GM19328 (cell line): ENCODE measurements around the gene NSD2.

Experiments used
- ATAC-seq: cut with Tn5 transposase; IDR thresholded peaks from one replicate; pipeline ENCODE4 v1.9.1; 2021; ENCODE audit warnings: mild to moderate bottlenecking, moderate library complexity; ENCODE audit not compliant: unreplicated experiment

The NSD2 gene

DNA sequence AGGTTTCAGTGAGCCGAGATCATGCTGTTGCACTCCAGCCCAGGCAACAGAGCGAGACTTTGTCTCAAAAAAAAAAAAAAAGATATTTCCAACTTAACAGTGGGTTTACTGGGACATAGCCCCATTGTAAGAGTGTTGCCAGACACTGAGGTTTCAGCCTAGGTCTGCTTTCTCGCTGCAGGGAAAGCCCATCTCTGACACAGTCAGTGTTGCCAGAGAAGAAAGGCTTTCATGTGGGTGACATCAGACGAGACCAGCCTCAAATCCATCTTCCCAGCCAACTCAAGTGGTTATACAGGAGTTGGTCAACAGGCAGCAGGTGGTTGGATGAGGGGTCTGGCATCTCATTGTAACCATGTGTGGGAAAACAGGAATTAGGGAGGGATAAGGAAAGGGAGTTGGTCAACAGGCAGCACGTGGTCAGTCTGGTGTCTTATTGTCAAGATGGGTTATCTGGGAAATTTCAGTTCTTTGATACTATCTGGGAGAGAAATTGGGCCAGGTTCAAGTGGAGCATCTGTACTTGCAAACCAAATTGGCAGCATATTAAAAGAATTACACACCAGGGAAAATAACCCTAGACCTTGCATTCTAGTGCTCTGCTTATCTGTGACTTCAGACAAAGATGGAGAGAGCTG lies 96.4 kb downstream of the NSD2 start:
- ATAC-seq = no peak

DNA sequence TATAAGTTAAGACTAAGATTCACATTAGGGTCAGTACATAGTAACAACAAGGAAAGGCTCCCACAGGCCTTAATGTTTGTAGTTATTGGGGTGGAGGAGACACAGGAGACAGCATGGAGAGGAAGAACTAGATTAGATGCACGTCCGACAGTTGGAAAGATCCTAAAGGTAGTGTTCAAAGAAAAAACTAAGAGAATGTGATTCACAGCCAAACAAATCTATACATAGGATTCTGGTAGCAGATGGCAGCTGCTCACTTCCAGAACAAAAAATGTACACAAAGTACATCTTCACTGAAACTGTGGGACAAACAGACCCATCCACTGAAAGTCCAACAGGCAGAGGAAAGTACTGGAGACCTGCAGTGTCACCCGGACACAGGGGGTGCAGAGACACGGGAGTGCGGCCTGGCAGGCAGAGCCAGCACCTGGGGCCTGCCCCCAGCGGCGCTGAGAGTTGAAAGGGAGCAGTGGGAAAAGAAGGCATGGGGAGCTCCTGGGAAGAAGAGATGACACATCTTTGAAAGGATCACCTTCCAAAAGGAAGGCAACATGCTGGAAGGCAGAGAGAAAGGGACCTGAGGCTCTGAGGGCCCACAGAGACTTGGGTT lies 97.6 kb downstream of the NSD2 start:
- no peak for ATAC-seq

DNA sequence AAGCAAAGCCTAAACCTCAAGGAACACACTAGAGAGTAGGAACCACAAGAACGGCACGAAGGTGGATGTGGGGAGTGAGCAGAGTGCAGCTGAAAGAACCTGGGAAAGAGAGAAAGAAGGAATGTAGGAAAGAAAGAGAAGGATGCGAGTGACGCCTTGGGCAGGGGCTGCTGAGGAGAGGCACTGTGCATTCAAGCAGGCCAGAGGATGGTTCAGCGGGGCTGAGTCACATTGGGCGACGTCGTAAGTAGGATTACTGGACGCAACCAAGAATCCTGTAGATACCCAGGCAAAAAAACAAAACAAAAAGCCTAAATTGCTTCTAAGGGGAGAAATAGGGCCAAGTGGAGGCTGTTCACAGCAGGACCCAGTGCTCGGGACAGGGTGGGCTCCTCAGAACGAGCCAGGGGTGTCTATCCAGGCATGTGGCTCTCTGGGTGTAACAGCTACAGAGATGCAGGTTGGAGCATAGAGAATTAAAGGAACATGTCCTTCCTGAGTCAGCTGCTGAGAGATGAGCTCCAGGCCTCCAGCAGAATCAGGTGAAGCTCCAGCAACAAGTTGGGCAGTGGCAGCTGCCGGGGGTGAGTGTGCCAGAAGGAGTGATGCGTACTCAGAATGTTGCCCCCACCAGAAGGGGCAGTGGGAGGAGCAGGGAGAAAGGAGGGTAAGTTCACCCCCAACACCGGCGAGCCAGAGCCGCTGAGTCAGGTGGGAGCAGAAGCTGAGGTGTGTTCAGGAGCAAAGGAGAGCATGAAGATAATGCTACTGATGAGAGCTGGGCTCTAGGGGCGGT lies 98.9 kb downstream of the NSD2 start:
- ATAC-seq = no peak

DNA sequence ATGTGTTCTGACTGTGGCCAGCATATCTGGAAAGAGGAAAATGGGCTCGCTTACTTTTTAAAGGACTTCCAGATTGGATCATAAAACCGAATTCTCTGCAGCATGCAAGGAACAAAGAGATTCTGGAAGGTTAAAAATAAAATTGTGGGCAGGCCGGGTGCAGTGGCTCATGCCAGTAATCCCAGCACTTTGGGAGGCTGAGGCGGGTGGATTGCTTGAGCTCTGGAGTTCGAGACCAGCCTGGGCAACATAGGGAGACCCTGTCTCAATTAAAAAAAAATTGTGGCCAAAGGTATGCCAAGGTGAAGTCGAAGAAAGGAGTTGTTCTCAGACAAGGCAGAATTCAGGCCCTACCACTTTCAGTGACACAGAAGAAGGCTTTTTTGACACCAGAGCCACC lies 99.7 kb downstream of the NSD2 start:
- no peak for ATAC-seq

DNA sequence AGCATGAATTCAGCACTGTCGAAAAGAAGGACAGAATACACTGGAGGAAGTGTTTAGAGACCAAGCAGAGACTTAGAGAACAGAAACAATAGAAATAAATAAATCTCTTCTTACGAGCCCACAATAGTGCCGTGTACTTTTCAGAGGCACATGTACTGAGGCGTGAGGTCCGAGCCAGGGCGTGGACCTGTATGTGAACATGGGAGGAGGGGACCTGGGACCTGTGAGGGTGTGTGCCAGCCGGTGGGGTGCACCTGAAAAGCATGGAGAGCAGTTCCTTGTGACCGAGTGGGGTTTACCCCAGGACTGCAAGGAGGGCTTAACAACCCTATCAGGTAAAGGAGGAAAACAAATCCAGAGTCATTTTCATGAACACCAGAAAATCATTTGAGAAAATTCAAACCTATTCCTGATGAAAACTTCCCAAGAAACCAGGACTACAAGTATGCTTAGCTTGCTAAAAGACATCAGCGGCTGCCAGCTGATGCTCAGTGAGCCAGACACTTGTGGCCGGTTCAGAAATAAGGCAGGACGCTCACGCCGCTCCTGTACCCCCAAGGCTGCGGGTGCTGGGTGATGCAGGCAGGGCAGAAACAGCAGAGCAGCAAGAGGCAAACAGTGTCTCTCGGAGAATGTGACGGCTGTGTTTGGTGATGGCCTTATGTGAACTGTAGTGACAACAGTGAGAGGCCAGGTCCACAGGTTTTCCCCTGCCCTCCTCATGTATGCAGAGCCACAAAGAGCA lies 100.4 kb downstream of the NSD2 start:
- no peak for ATAC-seq

DNA sequence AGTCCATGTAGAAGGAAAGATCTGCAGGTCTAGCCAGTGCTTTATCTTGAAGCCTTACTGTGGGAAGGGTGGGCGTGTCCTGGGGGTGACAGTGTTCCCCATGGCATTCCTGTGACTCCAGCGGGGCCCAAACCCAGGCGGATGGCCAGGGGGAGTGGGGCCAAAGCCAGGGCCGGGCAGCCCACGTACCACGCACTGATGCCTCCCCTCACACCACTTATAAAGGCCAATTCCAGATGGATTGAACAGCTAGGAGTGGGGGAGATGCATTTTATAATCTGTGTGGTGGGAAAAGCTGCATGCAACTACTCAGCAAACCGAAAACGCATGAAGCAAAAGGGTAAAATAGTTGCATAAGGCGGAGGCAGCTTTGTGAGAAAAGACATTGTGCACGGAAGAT lies 101.2 kb downstream of the NSD2 start:
- ATAC-seq = no peak

DNA sequence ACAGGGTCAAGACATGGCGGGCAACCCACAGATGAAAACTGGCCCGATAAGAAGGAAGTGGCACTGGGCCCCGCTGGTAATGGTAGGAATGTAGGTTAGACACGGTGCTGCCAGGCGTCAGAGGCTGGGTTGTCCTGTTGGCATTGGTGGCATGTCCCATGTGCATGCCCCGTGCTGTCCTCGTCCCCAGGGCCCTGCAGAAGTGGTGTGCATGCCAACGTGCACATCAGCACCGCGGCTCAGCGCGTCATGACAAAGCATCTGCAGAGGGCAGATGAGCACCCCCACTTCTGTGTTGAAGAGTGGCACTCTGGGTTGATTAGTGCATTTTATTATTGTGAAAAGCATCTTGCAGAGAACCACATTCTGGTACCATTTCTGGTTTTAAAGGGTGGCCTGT lies 102.0 kb downstream of the NSD2 start:
- no peak for ATAC-seq

DNA sequence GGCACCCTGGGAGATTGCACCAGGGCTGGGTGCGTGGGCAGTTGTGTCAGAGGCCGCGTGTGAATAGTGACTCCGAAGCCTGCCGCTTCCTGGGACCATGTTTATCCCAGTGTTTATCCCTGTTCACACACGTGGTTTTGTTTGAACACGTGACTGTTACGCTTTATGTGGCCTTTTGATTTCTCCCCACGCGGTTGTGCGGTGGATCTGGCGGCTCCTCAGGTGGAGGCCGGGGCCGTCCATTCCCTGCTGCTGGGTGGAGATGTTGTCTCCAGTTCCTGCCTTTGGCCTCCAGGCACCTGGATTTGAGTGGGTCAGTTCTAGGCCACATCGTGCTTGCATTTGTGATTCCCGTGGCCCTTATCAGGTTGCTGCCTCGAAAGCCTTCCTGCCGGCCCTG lies 102.5 kb downstream of the NSD2 start:
- no peak for ATAC-seq

DNA sequence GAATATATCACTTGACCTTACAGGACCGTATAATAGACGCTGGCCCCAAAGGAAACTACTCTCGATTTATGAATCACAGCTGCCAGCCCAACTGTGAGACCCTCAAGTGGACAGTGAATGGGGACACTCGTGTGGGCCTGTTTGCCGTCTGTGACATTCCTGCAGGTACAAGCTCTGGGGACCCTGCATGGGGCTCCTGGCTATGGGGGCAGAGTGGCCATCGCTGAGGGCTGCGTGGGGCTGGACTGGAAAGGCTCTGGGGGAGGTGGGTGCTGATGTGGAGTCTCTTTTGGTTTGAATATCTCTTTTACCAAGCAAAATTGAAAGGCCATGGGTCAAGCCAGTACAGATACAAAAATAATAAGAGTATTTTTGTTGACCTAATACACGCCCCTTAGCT lies 103.6 kb downstream of the NSD2 start:
- ATAC-seq = no peak

DNA sequence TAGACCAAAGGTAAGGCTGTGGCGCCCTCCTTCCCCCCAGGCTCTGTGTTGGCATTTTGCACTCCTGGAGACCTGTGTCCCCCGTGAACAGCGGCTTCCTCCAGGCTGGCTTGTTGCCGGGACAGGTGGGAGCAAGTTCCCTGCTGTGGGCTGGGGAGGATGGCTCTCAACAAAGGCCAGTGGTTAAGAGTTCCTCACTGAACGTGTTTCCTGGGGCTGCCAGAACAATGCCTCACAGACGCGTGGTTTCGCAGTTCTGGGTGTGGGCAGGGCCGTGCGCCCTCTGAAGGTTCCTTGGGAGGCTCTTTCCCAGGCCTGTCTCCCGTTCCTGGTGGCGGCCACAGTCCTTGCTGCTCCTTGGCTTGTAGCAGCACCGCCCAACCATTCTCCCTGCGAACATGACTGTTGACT lies 104.2 kb downstream of the NSD2 start:
- ATAC-seq = no peak

DNA sequence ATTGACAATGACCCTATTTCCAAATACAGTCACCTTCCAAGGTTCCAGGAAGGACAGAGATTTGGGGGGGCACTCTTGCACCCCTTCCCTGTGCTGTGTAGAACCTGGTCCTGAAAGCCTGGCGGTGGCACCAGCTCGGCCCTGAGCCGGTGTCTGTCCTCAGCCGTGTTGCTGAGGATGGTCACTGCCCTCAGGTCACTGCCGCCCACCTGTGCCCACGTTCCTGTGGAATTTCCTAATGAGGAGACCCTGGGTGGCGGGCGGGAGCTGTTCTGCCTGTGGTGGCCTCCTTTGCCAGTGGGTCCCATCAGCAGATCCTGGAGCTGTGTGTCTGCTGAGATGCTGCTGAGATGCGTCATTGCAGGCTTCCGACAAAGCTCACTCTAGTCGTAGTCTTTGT lies 104.7 kb downstream of the NSD2 start:
- no peak for ATAC-seq

DNA sequence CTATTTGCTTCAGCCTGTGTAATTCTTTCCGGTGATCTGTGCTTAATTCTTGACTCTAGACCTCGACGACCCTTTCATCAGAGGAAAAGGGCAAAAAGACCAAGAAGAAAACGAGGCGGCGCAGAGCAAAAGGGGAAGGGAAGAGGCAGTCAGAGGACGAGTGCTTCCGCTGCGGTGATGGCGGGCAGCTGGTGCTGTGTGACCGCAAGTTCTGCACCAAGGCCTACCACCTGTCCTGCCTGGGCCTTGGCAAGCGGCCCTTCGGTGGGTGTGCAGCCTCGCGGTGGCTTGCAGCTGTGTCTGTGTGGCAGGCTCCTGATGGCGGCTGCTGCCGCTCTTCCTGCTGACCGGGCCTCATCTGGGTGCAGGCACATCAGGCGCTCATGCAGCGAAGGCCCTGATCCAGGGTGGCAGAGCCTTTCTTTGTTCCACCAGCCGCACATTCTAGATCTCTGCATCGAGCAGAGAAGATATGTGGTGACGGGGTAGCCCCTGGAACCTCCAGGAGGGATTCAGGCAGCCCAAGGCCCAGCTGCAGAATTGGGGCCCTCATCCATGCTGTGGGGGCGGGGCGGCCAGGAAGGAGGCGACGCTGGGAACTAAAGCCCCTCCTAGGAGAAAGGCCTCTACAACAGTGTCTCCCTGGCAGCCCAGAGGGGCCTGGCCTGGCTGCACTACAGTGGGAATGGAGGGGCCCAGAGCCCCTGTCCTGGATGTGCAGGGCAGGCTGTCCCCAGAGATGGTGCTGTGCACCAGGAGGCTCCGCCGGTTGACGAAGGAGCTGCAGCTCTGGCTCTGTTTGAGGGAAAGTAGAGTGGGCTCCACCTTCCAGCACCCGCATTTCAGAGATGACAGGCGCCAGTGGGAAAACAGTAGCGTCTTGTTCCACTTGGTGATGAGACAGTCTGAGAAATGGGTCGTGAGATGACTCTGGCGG lies 105.5 kb downstream of the NSD2 start:
- no peak for ATAC-seq

DNA sequence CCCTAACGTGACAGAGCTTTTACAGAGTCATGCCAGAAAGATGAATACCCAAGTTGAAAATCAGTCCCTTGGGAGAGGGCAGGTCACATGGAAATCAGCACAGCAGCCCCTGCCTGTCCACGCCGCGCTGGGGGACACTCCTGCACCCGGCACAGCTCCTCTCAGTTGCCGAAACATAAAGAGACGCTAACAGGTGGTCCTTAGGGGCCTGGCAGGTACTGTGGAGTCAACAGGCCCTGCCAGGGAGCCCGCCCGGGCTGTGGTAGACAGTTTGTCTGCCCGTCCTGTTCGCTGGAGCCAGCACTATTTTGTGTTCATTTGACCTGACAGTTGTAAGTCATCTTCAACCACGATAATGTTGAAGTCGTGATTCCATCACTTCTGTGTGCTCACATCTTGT lies 107.0 kb downstream of the NSD2 start:
- no peak for ATAC-seq

DNA sequence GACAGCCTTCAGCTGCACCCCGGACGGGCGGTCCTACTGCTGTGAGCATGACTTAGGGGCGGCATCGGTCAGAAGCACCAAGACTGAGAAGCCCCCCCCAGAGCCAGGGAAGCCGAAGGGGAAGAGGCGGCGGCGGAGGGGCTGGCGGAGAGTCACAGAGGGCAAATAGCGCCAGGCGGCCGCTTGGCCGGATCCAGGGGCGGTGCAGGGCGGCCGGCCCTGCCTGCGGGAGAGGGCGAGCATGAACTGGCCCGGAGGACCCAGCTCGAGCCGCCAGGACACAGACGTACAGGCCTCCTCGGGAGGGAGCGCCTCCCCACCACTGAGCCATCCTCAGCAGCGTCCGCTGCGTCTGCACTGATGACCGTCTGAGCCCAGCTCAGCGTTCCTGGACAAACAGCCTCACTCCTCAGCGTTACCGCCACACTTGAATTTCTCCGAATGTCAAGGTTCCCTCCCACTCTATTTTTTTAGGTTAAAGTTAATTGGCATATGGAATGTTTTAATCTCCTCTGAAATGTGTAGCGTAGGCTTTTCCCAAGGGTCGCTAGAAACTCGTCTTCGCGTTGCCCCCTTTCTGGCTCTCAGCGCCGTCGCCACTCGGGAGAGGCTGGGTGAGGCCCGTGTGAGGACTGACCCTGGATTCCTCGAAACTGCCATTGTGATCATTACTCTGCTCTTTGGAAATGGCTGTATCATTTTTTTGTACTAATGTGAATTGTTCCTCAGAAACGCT lies 107.7 kb downstream of the NSD2 start:
- no peak for ATAC-seq

DNA sequence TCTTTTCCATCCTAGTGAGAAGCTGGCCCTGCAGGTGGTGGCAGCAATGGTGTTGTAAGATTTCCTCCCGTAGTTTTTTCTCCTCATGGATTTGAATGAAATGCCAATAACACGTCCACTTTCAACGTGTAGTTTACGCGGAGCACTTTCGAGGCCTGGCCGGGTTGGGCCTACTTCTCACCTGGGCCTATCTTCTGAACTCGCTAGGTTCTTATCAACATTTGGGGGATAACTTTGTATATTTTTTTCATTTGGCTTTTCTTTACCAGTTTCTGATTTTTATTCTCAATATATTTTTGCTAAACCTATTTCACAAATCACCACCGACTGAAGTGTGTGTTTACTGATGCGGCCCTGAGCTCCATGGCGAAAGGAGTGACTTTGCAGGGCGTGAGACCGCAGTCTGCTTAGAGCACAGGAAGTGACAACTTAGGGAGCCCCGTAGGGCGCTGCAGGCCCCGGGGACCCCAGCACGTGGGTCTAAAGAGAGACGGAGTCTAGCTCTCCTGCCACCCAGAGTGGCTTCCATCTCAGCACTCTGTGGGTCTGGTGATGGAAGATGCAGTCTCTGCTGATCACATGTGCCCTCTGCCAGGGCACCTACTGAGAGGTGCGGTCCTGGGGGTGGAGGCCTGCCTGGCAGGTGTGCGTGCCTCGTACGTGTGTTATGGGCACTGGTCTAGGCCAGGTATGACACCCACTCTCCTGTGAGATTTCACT lies 108.4 kb downstream of the NSD2 start:
- ATAC-seq = no peak

DNA sequence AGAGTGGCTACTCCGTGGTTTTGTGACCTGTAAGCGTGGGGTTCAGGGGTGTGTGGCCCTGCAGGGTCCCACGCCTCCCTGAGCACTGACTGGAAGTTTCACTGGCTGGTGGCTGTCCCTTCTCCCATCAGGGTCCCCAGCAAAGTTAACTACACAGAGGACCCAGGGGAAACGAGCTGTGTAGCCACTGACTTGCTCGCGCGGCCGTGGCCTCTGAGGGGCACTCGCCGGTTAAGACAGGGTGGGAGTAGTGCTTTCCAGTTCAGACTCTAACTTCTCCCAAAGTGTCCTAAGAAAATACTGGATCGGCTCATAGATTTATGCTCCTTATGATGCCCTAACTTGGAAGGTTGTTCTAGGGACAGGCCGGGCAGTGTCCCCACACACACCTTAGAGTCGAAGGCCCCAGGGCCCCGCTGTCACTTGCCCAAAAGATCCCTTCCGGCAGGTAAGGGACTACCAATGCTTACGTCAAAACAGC lies 109.4 kb downstream of the NSD2 start:
- no peak for ATAC-seq

DNA sequence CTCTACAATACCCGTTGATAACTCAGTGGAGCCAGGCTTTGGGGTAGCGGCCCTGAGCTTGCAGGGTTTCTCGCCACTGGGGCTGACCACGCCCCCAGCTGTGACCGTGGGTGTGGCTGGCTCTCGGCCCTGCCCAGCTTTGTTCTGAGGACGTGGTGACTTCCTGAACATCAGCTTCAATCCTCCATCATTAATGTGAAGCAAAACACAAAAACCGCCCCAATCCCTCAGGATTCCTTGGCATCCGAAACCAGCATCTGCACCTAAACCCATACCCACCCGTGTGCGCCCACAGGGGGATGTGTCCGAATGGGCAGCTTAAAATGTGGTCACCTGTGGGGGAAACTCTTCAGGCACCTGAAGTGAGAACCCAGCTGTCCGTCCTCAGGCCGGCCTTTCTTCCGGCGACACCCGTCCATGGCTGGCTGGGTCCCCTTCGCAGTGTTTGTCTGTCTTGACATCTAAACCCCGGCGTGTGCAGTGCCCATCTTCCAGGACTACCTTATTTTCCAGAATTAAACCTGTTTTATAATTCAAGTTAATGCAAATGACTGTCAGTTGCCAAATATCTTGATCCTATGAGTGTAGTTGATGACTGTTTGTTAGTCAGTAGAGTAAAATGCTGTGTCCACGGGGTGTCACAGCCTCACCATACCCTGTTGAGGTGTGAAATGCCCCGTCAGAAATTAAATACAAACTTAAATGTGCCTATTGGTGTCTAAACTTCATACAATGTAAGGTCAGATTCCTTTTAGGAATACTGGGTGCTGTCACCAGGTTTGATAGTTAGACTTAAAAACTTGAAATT lies 110.3 kb downstream of the NSD2 start:
- ATAC-seq = no peak
